GM12891 (cell line): ENCODE results near the gene FARS2.

Experiments
- PAX5 ChIP-seq: IDR thresholded peaks from 2 replicates; pipeline ENCODE4 v1.6.1; 2011; ENCODE audit warnings: low read length, moderate library complexity, mild to moderate bottlenecking; ENCODE audit not compliant: insufficient read depth, severe bottlenecking
- POLR2A ChIP-seq: IDR thresholded peaks from 2 replicates; pipeline ENCODE4 v1.6.1; 2011; ENCODE audit warnings: low read depth, low read length, control low read depth
- POLR2AphosphoS5 ChIP-seq: IDR thresholded peaks from 2 replicates; pipeline ENCODE4 v1.6.1; 2011; ENCODE audit warnings: low read depth, low read length, control low read depth
- POU2F2 ChIP-seq: IDR thresholded peaks from 2 replicates; pipeline ENCODE4 v1.6.1; 2011; ENCODE audit warnings: low read depth, mild to moderate bottlenecking, control low read depth, low read length, moderate library complexity
- SPI1 ChIP-seq: IDR thresholded peaks from 2 replicates; pipeline ENCODE4 v1.6.1; 2011; ENCODE audit warnings: low read depth, low read length, control low read depth
- TAF1 ChIP-seq: IDR thresholded peaks from 2 replicates; pipeline ENCODE4 v1.6.1; 2011; ENCODE audit warnings: low read depth, low read length, control low read depth

DNA sequence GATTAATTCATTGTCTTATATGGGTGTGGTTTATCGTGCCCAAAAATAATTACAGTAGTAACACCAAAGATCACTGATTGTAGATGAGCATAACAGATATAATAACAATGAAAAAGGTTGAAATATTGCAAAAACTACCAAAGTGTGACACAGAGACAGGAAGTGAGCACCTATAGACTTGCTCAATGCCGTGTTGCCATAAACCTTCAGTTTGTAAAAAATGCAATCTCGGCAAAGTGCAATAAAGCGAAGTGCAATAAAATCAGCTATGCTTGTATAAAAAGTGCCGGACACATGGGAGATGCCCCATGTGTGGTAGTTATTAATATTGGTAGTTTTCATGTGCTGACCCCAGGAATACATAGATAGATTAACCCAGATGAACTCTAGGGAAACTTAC lies 552.8 kb downstream of the FARS2 start:
- TF ChIP-seq POLR2A (no peak), POLR2AphosphoS5 (no peak), POU2F2 (no peak), TAF1 (no peak), PAX5 (no peak), SPI1 (no peak)
